ENCODE measurements around the gene DSEL.

DNA sequence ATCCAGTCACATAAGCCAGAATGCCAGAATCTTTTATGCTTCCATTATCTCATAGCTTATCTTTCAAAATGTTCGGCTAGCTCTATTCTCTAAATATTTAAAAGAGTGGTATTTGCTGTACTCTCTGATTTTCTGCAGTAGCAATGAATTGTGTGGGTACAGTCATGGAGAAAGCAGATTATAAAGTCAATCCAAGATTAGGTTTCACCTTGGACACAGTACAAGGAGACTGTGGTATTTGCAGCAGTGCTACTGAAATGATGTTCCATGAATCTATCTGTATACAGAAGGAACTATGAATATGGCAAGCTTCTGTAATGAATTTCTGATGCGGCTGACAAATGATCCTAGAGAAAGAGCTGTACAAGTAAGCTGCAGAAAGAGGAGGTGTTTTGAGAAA lies 15.4 kb upstream of the DSEL start:
- TF ChIP-seq, protein P1, sequence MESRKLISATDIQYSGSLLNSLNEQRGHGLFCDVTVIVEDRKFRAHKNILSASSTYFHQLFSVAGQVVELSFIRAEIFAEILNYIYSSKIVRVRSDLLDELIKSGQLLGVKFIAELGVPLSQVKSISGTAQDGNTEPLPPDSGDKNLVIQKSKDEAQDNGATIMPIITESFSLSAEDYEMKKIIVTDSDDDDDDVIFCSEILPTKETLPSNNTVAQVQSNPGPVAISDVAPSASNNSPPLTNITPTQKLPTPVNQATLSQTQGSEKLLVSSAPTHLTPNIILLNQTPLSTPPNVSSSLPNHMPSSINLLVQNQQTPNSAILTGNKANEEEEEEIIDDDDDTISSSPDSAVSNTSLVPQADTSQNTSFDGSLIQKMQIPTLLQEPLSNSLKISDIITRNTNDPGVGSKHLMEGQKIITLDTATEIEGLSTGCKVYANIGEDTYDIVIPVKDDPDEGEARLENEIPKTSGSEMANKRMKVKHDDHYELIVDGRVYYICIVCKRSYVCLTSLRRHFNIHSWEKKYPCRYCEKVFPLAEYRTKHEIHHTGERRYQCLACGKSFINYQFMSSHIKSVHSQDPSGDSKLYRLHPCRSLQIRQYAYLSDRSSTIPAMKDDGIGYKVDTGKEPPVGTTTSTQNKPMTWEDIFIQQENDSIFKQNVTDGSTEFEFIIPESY (IDR thresholded peaks at IDR 0.05; ENCODE audit: extremely low read depth, insufficient replicate concordance, low read length) = no peak
- TF ChIP-seq POLR2AphosphoS5 (IDR thresholded peaks at IDR 0.05; ENCODE audit: low read depth, low read length) (no peak), POLR2A (IDR thresholded peaks at IDR 0.05; ENCODE audit: borderline replicate concordance, extremely low read depth, insufficient read depth, insufficient read length) (no peak), EZH2 (IDR thresholded peaks at IDR 0.05) (no peak), ELF1 (IDR thresholded peaks at IDR 0.05; ENCODE audit: borderline replicate concordance, low read depth) (no peak), ZNF274 (IDR thresholded peaks at IDR 0.05; ENCODE audit: low read depth, low read length) (no peak), CEBPB (IDR thresholded peaks at IDR 0.05; ENCODE audit: low read depth) (no peak), EZH2phosphoT487 (IDR thresholded peaks at IDR 0.05; ENCODE audit: borderline replicate concordance) (no peak), SP1 (IDR thresholded peaks at IDR 0.05; ENCODE audit: low read depth) (no peak), TCF7L2 (IDR thresholded peaks at IDR 0.05; ENCODE audit: borderline replicate concordance, extremely low read depth, insufficient read depth, insufficient read length) (no peak), CBX3 (IDR thresholded peaks at IDR 0.05; ENCODE audit: low read depth) (no peak)
- TF ChIP-seq, protein P2, sequence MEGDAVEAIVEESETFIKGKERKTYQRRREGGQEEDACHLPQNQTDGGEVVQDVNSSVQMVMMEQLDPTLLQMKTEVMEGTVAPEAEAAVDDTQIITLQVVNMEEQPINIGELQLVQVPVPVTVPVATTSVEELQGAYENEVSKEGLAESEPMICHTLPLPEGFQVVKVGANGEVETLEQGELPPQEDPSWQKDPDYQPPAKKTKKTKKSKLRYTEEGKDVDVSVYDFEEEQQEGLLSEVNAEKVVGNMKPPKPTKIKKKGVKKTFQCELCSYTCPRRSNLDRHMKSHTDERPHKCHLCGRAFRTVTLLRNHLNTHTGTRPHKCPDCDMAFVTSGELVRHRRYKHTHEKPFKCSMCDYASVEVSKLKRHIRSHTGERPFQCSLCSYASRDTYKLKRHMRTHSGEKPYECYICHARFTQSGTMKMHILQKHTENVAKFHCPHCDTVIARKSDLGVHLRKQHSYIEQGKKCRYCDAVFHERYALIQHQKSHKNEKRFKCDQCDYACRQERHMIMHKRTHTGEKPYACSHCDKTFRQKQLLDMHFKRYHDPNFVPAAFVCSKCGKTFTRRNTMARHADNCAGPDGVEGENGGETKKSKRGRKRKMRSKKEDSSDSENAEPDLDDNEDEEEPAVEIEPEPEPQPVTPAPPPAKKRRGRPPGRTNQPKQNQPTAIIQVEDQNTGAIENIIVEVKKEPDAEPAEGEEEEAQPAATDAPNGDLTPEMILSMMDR (IDR thresholded peaks at IDR 0.05 in 2 of 3, conservative IDR thresholded peaks at IDR 0.05 in 1 of 3; ENCODE audit: borderline replicate concordance in 1 of 3, insufficient read depth in 1 of 3, low read depth in 2 of 3, low read length in 2 of 3) = no peak
- TF ChIP-seq, protein P3, sequence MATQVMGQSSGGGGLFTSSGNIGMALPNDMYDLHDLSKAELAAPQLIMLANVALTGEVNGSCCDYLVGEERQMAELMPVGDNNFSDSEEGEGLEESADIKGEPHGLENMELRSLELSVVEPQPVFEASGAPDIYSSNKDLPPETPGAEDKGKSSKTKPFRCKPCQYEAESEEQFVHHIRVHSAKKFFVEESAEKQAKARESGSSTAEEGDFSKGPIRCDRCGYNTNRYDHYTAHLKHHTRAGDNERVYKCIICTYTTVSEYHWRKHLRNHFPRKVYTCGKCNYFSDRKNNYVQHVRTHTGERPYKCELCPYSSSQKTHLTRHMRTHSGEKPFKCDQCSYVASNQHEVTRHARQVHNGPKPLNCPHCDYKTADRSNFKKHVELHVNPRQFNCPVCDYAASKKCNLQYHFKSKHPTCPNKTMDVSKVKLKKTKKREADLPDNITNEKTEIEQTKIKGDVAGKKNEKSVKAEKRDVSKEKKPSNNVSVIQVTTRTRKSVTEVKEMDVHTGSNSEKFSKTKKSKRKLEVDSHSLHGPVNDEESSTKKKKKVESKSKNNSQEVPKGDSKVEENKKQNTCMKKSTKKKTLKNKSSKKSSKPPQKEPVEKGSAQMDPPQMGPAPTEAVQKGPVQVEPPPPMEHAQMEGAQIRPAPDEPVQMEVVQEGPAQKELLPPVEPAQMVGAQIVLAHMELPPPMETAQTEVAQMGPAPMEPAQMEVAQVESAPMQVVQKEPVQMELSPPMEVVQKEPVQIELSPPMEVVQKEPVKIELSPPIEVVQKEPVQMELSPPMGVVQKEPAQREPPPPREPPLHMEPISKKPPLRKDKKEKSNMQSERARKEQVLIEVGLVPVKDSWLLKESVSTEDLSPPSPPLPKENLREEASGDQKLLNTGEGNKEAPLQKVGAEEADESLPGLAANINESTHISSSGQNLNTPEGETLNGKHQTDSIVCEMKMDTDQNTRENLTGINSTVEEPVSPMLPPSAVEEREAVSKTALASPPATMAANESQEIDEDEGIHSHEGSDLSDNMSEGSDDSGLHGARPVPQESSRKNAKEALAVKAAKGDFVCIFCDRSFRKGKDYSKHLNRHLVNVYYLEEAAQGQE (IDR thresholded peaks at IDR 0.05; ENCODE audit: low read depth) = no peak
